ENCODE results near the gene MASP1. TPM values are rescaled to one million over a fixed set of nuclear protein-coding genes. Genes with fewer than 3 reads are reported as not detected.

The MASP1 gene
- total RNA-seq, 1 experiment from 2014 or later: not detected

DNA sequence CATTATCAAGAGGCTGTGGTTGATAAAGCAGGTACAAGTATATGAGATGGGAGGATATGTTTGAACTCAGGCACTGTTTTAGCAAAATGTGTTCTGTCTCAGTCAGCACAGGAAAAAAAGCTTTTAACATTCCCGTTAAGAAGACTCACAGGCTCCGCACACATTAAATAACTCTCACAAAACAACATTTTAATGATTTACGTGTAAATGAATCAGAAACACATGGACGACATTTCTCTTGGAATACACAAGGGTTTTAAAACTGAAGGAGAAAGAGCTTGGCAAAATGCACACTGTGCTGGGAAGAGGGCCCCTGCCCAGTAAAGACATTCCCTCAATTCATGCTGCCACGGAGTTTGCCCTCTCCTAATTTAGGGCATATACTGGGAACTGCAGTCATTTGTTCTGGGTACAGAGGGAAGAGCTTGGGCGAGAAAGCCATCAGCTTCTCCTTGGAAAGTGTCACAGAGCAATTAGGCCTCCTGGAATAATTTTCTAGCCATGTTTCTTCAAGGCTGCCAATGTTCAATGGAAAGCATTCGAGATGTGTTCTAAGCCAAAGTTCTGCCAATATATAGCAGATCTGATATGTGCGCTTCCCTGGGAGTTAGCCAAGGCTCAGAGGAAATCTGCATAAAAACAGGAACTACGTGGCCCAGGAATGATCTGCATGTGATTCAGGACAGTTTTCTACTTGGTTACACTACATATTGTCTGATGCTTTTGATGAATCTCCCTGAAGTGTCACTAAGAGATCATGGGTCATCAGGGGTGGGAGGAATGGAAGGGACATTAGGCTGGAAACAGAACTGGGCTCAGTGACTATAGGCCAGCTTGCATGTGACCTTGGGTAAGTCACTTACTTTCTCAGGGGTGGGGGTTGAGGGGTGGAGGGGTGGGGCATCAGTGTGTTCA is 2.2 kb upstream of the MASP1 start:
- DNase-seq (ENCODE audit: low read depth): no peak

DNA sequence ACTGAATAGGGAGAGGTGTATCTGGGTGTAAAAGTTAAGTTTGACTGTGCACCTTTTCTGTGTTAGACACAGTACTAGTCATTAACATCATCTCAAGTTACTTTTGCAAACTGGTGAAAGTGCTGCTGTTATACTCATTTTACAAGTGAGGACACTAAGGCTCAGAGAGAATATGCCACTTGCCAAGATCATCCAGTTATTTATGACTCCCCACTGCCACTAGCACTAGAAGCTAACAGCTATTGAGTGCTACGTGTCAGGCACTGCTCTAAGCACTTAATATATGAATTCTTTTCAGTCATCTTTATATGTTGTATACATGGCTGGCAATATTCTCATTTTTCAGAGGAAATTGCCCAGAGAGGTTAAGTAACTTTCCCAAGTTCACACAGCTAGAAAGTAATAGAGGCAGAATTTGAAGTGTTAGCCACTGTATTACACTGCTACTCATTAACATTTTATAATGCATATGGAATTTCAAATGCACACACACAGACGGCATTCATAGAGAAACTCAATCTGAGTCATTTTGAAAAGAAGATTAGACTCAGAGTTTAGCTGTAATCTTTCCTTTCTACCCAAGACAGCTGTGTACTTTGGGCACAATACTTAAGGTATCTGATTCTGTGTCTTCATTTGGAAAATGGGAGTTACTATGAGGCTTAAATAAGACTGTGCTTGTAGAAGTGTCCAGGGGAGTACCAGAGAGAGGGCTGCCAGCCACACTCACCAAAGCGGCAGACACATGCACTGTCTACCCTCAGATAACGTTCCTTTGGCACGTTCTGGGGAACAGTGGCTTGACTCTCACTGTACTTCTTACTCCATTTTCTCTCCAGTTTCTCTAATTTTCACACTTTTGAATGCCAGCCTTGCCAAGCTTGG is 1.3 kb upstream of the MASP1 start:
- no peak for DNase-seq (ENCODE audit: low read depth)

DNA sequence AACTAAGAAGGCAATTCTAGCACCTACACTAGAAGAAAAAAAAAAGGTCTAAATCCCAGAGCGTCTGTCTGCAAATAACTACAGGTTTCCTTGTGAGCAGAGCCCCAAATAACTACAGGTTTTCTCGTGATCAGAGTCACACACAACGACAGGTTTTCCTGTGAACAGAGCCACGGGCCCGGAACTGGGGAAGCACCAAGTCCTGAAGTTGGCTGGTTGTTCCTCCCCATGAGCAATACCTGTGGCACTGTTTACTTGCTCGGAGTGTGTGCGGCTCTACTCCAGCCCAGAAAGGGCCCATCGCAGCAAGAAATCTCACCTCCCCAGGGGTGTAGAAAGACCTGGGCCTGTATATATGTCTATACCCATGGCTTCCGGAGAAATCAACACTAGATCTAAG is 644 bp upstream of the MASP1 start:
- DNase-seq (ENCODE audit: low read depth): no peak

DNA sequence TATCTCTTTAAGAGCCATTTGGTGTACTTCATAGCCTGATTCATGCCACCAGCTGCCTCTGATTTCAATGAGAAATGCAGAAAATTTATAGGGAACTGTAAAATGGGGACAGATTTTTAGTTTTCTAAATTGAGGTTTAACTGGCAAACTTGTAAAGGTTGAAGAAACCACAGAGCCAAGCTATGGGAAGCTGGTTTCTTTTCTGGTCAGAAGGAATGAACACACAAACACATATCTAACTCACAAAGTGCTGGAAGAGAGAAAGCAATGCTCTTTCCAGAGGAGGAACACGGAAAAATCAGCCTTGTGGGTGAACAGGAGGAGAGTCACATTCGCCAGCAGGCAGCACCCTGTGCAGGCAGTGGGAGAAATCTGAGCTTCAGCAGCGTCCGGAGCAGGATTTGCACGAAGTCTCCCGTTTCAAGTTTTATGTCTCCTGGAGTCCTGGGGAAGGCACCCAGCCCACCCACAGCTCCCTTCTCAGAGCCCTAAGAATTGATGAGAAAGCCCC is 481 bp downstream of the MASP1 start:
- DNase-seq (ENCODE audit: low read depth): no peak

DNA sequence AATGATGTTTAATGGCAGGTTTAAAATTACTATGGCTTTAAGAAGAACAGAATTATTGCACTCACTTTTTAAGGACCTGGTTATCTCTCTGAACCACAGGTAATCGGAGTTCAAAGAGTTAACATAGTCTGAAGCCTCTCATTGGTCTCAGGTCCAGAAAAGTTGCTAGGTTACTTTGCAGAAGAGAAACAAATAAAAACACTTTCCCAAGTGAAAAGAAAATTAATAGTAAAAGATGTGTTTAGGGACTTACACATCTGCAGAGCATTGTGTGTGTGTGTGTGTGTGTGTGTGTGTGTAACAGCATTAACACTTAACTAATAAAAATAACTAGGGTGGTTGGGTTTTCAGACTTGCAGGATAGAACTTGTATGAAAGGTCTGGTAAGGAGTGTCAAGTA is 1.0 kb downstream of the MASP1 start:
- DNase-seq (ENCODE audit: low read depth): no peak

DNA sequence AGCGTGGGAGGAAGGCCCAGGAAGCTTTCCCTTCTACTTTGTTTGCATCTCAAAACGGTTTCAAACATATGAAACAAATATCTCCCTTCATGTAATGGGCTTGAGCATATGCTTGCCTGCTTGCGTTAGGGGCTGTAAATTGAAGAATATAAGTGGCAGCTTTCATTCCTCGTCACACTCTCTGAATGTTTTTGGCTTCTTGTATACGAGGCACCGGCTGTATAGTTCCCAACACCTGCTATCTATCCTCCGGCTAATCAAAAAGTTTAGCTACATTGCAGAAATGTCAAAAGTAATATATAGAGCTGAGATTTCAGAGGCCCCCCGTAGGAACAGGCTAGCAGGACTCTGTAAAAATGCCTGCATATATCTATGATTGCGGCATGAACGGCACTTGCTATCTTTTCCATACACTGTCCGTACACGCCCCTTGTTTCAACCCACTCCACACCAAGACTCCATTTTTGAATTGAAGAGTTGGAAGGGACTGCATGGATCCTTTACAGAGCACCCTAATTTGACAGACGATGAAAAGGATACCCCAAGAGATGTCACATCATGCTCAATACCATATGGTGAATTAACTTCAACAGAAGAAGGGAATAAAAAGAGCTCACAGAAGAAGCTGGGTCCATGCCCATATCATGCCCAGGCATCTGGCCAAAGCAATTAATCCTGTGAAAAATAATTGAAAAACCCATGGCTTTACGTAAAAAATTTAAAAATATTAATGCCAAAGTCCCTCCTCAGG is 2.5 kb downstream of the MASP1 start:
- DNase-seq (ENCODE audit: low read depth): no peak

DNA sequence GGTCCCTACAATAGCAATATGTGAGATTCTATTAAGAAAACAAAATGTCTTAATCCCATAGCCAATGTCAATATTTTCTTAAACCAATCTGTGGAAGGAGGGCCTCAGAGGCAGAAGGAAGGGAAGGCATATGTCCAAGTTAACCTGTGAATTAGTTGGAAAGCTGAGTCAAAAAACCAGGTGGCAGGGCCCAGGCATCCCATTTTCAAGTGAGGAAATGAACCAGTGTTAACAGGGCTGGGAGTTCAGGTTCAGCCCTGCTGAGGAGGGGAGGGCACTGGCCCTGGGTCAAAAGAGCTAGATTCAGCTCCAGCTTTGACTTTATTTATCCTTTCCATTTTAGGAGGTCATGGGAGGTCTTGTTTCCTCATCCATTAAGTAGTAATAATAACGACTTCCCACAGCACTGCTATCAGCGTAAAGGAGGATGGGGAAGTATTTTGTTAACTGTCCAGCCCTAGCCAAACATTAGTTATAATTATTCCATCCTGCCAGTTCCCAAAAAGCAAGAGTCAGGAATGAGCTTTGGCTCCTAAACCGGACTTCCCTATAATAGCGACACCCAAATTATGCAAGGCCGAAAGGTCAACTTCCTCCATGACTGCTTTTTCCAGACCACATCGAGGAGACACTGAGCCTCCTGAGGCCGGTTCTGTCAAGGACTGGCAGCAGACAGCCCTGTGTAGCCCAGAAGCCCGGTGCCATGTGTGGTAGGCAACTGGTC is 3.2 kb downstream of the MASP1 start:
- DNase-seq (ENCODE audit: low read depth): no peak

DNA sequence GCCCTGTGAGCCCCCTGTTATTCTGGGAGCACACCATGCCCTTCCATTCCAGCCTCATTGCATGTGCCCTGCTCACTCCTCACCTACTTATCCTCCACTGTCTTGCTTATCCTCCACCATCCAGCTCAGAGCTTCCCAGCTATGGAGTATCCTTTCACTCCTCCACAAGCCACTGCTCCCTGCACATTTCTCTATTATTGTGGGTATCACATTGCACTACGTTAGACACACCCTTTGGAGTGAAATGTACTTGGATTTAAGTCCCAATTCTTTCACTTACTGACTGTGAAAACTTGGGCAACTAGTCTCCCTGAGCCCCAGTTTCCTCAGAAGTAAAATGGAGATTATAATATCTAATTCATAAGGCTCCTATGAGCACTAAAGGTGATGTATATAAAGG is 4.3 kb downstream of the MASP1 start:
- no peak for DNase-seq (ENCODE audit: low read depth)

DNA sequence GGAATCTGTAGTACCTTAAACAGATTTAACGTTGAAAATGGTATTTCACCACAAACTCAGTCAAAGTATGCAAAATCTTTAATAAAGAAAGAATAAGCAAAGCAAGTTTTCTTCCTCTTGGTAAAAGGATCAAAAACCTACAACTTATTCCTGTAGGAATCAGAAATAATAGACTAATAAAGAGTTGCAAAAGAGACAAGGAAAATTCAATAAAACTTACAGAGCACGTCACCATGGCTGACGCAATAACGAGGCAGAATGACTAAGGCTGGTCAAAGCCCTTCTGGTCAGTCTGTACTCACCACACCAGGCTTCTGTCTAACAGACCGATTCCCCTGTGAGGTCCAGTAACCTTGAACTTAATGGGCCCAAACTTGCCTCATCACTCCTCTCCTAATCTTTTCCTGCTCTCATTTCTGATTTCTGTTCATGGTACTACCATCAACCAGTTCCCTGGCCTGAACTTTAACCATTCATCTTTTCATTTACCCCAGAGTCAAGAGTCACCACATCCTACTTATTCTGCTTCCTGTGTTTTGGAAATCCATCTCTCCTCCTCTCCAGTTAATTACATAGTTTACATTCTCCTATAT is 5.0 kb downstream of the MASP1 start:
- peak; percentile 9 for DNase-seq (ENCODE audit: low read depth)

DNA sequence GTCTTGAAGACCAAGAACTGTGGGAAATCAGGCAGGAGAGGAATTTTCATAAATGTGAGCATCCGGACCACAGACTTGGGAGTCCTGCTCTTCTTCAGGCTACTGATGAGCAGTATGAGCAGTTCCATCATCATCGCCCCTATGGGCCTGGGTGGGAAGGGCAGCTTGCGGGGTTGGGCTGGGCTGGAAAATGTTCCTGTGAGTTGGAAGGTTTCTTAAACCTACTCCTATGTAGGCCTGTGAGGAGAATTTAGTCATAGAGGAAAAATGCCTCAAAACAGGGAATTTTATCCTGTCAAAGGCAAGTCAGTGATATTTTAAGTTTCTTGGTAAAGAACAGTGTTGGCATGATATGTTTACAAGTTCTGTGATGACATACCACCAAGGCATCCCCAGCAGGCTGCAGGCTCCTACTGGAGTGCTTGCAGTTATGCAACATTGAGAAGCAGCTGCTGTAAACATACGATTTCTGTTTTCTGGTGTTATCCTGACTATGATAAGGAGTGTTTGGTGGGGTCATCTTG is 10.3 kb downstream of the MASP1 start:
- no peak for DNase-seq (ENCODE audit: low read depth)

DNA sequence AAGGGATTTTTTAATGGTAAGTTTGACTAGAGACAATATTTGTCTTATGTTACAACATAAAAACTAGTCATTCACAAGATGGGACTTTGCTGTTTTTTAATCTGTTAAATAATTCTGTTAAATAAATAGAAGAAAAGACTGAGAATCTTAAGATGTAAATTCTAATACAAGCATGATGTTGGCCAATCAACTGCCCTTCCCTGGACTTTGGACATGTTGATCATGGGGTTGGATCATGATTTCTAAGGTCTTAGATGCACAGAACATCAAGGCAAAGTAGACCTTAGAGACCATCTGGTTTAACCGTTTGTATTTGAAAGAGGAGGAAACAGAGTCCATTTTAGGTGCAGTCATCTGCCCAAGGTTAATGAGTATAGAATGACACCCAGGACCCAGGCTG is 10.9 kb downstream of the MASP1 start:
- no peak for DNase-seq (ENCODE audit: low read depth)

DNA sequence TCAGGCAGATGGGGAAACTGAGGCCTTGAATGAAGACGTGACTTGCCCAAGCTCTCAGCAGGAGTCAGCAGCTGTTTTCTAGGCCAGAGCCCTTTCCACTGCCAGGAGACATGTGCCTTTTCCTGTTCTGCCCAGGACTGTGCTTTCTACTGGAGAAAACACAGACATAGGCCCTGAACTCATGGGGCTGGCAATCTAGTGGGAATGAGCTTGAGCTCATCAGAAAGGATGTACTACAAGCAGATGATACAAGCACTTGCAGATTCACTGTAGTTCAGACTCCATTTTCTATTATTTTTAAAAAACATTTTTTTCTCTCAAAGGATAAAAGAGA is 14.4 kb downstream of the MASP1 start:
- no peak for DNase-seq (ENCODE audit: low read depth)

DNA sequence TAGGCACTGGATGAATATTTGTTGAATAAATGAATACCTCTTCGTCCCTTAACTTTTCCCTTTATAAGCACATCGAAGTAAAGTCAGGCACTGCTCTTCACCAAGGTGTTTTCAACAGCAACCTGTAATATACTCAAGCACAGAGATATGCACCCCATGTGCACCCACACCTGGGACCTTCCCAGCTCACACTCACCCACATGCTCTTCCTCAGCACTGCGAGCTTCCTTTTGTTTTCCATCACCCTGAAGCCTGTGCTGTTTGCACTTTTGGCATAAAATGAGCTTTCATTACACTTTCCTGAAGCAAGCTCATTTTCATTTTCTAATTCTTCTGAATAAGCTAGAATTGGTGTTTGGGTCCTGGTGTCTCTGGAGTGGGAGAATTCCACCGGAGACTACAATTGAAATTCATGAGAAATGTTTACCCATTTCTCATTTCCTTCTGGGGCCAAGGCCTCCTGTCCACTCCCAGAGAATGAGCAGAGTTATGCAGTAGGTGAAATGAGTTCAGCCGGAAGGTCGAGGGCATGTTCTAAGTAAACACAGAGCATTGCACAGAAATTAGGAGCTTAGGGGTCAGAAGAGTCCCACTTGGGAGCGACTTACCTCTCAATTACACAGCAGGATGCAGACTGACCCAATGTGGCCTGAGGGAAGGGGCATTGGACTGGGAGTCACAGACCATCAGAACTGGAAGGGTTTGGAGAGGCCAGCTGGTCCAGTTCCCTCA is 15.0 kb downstream of the MASP1 start:
- DNase-seq (ENCODE audit: low read depth): no peak

DNA sequence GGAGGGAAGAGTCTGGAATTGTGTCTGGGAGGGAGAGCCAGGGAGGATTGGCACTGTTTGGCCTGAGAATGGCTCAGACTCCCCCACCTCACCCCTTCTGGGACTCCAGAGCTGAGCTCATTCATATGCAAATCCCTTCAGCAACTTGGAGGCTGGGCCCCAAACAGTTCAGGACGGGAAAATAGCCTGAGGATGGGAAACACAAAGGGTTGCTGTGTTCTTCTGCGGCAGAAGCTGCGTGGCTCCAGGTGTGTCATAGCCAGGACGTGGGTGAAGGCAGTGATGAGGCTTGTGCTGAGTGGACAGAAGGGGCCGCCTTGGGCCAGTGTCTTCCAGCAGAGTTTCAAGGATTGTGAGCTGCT is 16.6 kb downstream of the MASP1 start:
- peak; percentile 6 for DNase-seq (ENCODE audit: low read depth)

DNA sequence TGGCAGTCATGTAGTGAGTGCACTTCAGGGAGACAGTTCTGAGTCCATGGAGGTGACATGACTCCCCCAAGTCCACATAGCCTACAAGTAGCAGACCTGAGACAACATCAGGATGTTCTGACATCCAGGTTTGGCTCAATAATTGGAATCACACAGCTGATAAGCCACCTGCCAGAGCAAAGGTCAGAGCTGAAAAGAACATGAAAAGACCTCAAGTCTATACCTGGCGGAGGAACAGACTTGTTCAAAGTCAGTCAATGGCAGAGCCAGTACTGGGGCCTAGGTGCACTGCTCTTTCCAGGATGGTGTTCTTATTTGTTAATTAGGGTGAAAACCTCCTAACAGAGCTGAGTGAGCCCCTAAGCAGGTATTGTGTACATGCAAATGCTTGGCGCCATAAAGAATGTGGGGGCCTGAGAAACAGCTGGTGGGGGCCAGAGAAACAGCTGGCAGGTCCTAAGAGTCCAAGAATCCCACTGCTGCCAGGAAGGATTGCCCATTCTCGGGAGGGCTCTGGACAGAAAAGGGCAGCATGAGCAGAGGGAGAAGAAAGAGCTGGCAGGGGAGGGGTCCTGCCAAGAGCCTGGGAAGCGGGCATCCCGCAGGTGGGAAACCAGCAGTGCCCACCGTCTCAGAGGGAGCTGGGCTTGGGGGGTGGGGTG is 17.1 kb downstream of the MASP1 start:
- DNase-seq (ENCODE audit: low read depth): no peak

DNA sequence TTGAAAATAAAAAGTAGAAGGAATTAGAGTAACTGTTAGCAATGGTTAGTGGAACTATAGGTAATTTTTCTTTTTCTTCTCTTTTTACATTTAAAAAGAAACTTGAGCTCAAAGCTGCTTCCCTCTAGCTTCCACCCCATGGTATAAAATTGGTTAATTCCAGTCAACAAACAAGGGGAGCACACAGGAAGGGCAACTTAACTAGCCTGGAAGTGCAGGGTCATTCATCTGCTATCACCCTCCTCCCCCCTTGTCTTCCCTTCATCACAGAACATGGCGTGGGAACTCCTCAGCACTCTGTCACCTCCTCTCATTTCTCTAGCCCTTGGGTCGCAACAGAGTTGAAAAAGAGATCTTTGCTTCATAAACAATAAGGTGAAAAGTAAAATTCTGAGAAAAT is 20.0 kb downstream of the MASP1 start:
- no peak for DNase-seq (ENCODE audit: low read depth)

DNA sequence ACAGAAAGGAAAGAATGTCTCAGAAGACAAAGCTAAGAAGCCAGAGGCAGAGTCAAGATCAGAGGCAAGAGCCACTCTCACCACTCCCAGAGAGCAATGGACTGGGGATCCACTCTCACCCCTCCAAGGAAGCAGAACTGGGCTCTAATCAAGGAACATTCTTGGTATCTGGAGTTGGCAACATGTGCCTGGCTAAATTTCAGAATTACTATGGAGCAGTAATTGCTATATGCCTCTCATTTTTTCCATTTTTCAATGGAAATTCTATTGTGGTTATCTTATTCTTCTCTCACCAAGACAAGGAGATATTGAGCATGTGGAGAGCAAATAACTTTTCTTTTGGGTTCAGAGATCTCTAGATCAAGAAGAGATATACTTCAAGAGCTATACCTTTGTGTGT is 22.1 kb downstream of the MASP1 start:
- DNase-seq (ENCODE audit: low read depth): no peak

DNA sequence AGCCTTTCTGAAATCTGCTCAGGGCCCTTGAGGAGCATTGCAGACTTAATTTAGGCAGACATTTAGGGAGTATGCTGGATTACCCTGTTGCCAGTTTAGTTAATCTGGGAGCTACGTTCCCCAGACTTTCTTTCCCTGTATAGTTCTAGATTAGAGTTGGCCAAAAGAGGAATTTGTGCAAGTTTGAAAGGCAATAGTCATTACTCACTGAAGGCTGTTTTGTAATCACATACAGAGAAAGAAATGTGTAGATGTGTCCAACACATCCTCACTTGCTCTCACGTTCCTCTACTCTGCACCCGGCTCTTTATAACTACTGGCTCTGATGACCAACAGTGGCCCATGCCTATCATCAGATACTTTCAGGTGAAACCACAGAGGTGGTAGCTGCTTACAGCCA is 24.2 kb downstream of the MASP1 start:
- DNase-seq (ENCODE audit: low read depth): no peak

DNA sequence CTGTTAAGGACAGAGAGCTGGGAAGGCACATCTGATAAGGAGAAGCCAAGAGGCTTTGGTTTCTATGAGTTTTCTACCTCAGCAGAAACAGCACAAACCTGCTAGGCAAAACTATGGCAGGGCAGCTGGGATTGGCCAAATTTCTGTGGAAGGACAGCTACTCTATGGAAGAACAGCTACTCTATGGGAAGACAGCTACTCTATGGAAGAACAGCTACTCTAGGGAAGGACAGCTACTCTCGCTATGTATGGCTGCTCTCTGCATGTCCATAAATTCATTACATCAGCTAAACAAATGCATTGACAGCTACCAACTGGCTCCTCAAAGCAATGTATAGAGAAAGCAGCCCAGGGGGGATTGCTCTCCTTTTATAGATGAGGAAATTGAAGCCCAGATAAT is 24.8 kb downstream of the MASP1 start:
- DNase-seq (ENCODE audit: low read depth): no peak
